Stimulated activated CD8-positive, alpha-beta memory T cell treated with anti-CD3 and anti-CD28 coated beads, Interleukin-7, amount 100 ng/mL, for 1 hour (primary cell): ENCODE data around the gene CACNA2D3.
"Not testable (repeated sequence)": the region's sequence is repeated elsewhere in the genome, so short reads cannot be mapped to it uniquely, and the experiment has no call there.

Experiments used
- DNase-seq, 2 donors: peaks; one replicate each; pipeline ENCODE4 v3.0.0-alpha.2; 2020; ENCODE audit warnings: low read depth in 2 of 2

Gene CACNA2D3

GRCh38 chr3:54464554-54464953 lies 342.2 kb downstream of the CACNA2D3 start:
- not testable (repeated sequence) for DNase-seq

- DNase-seq: no peak
These were observed 354.5 kb downstream of the CACNA2D3 start for GRCh38 chr3:54476891-54477290.

- DNase-seq: no peak
These were observed 359.4 kb downstream of the CACNA2D3 start for GRCh38 chr3:54481606-54482365.

GRCh38 chr3:54484334-54484733 lies 362.0 kb downstream of the CACNA2D3 start:
- DNase-seq: no peak

GRCh38 chr3:54486317-54486716 lies 364.0 kb downstream of the CACNA2D3 start:
- no peak for DNase-seq

- no peak for DNase-seq
These were observed 365.9 kb downstream of the CACNA2D3 start for GRCh38 chr3:54488297-54488696.

- DNase-seq: no peak
These were observed 371.9 kb downstream of the CACNA2D3 start for GRCh38 chr3:54494209-54494608.

GRCh38 chr3:54506603-54507002 lies 384.3 kb downstream of the CACNA2D3 start:
- no peak for DNase-seq

- no peak for DNase-seq
These were observed 385.6 kb downstream of the CACNA2D3 start for GRCh38 chr3:54507876-54508460.

- DNase-seq: no peak
These were observed 388.2 kb downstream of the CACNA2D3 start for GRCh38 chr3:54510506-54510905.

- no peak for DNase-seq
These were observed 389.5 kb downstream of the CACNA2D3 start for GRCh38 chr3:54511766-54512365.

GRCh38 chr3:54514006-54514405 lies 391.7 kb downstream of the CACNA2D3 start:
- DNase-seq: no peak

- DNase-seq: no peak
These were observed 392.1 kb downstream of the CACNA2D3 start for GRCh38 chr3:54514416-54514815.

- DNase-seq: no peak
These were observed 393.3 kb downstream of the CACNA2D3 start for GRCh38 chr3:54515441-54516213.

GRCh38 chr3:54517424-54517823 lies 395.1 kb downstream of the CACNA2D3 start:
- DNase-seq: no peak

GRCh38 chr3:54518011-54518675 lies 395.8 kb downstream of the CACNA2D3 start:
- DNase-seq: no peak

- no peak for DNase-seq
These were observed 397.1 kb downstream of the CACNA2D3 start for GRCh38 chr3:54519493-54519892.

- no peak for DNase-seq
These were observed 397.7 kb downstream of the CACNA2D3 start for GRCh38 chr3:54520060-54520459.

- DNase-seq: no peak
These were observed 405.2 kb downstream of the CACNA2D3 start for GRCh38 chr3:54527521-54527920.

- no peak for DNase-seq
These were observed 405.6 kb downstream of the CACNA2D3 start for GRCh38 chr3:54527953-54528352.

- no peak for DNase-seq
These were observed 406.3 kb downstream of the CACNA2D3 start for GRCh38 chr3:54528668-54529067.

- DNase-seq: no peak
These were observed 407.7 kb downstream of the CACNA2D3 start for GRCh38 chr3:54530091-54530490.
